Activated naive CD4-positive, alpha-beta T cell treated with anti-CD3 and anti-CD28 coated beads, Interleukin-2, amount 50 U/mL, for 16 hours (primary cell): ENCODE results near the gene C1orf159.
"Not testable (repeated sequence)": the region's sequence is repeated elsewhere in the genome, so short reads cannot be mapped to it uniquely, and the experiment has no call there.

Experiments used
- DNase-seq: peaks from one replicate; pipeline ENCODE4 v3.0.0-alpha.2; 2020

Gene C1orf159

DNA sequence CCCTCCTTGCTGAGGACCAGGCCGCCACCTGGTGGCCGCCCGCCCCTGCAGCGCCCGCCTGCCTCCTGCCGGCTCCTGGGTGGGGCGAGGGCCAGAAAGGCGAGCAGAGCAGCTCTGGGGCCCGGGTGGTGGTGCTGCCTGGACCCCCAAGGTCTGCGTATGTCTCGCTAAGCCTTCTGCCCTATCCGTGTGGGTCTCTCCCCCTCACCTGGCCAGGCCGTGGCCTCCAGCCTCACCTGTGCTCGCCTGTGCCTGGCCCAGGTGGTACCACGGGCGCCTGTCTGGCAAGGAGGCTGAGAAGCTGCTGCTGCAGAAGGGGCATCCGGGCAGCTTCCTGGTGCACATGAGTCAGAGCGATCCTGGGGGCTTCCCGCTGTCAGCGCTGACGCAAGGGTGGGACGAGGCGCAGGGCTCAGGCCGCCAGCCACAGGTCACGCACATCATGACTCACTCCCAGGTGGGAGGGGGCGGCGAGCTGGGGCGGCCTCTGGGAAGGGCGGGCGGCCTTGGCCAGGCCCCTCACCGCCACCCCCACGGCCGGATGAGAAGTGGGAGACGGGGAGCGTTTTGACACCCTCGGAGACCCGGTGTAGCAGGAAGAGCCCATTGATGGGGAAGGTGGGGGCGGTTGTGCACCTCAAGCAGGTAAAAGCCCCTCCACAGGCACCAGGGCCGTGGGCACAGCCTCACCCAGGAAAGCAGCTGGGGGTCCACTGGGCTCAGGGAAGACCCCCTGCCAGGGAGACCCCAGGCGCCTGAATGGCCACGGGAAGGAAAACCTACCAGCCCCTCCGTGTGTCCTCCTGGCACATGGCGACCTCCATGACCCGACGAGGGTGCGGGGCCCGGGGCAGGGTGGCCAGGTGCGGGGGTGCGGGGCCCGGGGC, 51.7 kb downstream of the C1orf159 start:
- DNase-seq: peak; percentile 88

DNA sequence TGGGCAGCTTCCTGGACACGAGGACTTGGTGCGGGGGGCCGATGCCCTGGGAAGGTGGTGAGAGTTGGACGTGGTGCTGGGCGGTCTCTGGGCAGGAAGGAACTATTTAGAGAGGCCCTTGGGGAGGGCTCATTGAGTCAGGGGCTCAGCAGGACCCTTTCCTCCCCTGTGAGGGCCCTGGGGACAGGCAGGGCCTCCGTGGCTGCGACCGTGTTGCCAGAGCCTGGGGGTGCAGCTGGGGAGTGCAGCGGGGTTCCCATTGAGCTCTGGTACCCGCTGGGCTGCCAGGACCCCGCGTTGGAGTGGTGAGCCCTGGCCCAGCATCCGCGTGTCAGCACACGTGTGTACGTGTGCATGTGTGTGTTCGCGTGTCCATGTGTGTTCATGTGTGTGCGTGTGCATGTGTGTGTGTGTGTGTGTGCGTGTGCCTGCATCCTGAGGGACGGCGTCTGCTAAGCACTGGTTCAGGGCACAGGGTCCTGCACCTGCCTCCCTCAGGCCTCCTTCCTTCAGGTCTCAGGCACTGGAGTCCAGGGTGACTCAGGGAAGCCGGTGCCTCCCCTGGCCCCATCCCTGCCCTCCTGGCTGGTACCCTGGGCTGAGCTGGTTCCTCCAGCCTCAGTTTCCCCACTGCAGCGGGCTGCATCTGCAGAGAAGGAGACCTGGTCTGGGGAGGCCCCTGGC, 52.5 kb downstream of the C1orf159 start:
- no peak for DNase-seq

DNA sequence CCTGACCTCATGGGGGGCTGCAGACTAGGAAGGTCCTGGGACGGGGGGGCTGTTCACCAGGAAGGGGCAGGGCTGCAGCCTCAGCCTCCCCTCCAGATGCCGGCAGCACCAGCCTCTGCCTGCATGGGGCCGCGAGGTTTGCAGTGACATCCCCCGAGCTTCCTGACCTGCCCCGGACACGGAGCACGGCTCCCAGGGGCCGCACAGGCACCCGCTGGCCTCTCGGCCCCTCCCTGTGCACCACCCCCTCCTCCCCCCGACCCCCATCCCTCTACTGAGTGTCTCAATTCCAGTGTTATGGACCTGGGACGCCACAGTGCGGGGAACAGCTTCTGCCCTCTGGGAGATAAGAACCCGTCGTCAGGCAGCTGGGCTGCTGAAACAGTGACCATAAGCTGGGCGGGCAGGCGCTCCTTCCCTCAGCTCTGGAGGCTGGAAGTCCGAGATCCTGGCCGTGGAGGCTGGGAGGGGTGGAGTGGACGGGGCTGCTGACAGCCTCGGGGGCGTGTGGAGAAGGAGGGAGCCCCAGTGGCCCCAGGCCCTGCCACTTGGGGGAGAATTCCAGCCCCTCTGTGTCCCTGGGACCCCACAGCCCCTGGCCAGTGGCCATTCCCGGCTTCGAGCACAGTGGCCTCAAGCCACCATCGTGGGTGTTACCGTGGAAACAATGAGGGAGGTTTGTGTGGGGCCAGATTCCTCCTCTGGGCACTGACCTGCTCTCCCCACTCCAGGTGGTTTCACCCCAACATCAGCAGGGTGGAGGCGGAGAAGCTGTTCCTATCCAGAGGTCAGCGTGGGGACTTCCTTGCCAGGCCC, 53.3 kb downstream of the C1orf159 start:
- DNase-seq: no peak

DNA sequence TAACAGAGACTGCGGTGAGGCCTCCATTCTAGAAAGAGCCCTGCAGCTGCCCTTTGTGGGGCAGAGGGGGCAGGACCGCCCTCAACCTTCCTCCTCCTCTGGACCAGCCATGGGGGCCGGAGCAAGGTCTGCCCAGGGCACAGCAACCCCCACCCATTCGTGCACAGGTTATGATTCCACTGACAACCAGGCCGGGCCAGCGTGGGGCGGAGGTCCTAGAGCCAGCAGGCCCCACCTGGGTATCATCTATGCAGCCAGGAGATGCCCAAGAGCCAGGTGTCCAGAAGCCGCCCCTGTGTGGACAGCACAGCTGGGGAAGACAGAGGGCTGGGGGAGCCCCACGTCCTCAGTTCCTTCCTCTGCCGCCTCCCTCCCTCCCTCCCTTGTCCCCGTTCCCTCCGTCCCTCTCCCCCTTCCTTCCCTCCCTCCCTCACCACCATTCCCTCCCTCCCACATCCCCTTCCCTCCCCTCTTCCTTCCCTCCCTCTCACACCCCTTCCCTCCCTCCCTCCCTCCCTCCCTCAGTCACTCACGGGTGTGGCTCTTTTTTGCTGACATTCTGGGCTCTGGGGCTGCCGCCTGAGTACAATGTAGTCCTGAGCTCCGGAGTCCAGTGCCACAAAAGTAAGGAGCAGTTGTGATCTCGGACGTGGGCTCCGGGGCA, 54.1 kb downstream of the C1orf159 start:
- DNase-seq: no peak

DNA sequence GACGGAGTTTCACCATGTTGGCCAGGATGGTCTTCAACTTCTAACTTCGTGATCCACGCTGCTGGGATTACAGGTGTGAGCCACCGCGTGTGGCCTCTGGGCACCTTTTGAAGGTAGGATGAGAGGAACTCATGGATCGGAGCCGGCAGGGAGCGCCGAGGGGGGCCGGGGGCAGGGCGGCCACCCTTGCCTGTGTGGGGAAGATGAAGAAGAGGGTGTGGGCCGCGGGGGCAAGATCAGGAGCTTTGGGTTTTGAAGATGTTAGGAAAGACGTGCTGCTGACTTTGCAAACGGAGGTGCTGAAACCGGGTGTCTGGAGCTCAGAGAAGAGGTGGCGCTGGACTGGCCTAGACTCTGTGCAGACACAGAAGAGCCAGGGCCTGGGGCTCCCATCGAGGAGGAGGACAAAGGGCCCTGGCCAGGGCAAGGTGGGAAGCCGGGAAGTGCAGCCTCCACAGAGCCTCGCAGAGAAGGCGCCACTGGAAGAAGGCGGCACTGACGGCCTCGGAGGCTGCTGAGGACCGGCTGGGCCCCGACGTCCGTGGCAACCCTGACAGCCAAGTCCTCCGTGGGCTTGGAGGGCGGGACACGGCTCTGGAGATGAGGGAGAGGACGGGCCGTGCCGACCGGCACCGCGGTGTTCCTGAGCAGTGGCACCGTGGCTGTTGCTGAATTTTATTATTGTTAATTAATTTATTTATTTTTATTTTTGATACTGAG, 55.4 kb downstream of the C1orf159 start:
- no peak for DNase-seq

DNA sequence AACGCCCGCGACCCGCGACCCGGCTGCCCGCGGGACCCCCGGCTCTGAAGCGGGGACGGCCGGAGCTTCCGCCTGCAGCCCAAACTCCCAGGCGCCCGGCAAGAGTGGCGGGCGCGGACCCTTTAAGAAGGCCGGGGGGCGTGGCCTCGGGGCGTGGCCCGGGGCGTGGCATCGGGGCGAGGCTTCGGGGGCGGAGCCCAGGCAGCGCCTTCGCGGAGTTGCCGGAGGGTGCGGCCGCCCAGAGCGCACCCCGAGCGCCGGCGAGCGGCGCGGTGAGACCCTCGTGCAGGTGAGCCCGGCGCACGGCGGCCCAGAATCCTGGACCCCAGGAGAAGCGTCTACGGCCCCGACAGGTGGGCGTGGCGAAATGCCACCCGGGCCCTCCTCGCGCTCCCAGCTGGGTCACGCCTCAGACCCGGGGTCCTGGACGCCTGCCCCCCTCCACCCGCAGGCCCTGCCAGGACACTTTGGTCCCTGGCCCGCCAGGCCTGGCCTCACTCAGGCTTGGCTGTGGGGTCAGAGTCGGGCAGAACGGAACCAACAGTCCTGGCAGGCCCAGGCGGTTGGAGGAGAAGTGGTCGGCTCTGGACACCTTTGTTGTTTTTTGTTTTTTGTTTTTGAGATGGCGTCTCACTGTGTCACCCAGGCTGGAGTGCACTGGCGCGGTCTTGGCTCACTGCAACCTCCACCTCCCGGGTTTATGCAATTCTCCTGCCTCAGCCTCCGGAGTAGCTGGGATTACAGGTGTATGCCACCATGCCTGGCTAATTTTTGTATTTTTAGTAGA, 56.2 kb downstream of the C1orf159 start:
- DNase-seq: peak; percentile 93

DNA sequence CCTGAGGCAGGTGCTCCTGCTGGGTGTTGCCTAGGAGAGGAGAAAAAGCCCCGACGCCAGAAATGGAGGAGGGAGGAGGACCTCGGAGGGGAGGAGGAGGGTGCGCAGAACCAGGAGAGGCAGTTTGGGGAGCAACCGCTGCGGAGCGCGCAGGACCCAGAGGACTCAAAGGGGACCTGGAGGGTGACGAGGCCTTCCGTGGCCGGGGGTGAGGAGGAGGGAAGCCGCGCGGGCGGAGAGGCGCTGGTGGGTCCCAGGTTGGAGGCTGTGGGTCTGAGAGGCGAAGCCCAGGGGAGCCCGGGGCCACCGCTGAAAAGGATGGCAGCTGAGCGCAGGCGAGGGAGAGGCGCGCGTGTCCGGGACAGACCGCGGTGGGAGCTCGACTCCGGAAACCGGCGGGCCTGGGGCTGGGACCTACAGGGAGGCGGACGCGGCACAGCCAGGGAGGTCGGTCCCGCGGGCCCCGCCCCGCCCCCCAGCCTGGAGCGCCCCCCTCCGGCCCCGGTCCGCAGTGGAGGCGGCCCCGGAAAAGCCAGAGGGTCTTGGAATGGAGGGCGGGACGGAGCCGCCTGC, 56.9 kb downstream of the C1orf159 start:
- no peak for DNase-seq

DNA sequence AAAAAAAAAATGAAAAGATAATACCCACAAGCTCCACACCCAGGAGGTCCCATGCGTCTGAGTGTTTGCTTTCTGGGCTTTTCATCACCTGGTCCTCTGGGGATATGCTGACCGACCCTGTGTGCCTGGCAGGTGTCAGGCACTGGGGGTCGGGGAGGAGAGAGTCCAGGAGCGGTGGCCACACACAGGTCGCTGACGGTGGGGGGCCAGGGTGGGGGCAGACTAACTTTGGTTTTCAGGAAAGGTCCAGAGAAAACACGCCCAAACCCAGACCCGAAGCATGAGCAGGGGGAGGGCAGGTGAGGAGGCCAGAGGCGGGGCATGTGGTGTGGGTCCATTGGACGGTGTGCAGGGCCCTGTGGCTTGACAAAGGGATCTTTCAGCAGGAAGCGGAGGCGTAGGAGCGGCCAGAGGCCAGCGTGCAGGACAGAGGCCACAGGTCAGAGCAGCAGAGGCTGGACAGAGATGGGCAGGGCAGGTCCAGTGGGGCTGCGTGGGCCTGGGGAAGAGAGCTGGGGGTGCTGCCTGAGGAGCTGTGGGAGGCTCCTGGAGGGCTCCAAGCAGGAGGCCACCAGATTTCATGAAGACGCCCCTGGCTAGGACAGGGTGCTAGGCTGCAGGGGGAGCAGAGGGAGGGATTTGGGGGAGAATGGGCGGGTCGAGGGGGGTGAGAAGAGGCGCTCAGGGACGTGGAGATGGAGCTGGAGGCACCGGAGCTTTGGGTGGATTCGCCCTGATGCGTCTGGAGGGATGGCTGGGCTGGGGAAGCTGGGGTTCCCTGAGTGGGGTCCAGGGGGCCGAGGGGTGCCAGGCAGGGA, 57.6 kb downstream of the C1orf159 start:
- no peak for DNase-seq

DNA sequence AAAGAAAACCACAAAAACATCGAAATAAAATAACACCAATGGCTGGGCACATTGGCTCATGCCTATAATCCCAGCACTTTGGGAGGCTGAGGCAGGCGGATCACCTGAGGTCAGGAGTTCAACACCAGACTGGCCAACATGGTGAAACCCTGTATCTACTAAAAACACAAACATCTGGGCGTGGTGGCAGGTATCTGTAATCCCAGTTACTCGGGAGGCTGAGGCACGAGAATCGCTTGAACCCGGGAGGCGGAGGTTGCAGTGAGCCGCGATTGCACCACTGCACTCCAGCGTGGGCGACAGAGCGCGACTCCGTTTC, 58.2 kb downstream of the C1orf159 start:
- not testable (repeated sequence) for DNase-seq

DNA sequence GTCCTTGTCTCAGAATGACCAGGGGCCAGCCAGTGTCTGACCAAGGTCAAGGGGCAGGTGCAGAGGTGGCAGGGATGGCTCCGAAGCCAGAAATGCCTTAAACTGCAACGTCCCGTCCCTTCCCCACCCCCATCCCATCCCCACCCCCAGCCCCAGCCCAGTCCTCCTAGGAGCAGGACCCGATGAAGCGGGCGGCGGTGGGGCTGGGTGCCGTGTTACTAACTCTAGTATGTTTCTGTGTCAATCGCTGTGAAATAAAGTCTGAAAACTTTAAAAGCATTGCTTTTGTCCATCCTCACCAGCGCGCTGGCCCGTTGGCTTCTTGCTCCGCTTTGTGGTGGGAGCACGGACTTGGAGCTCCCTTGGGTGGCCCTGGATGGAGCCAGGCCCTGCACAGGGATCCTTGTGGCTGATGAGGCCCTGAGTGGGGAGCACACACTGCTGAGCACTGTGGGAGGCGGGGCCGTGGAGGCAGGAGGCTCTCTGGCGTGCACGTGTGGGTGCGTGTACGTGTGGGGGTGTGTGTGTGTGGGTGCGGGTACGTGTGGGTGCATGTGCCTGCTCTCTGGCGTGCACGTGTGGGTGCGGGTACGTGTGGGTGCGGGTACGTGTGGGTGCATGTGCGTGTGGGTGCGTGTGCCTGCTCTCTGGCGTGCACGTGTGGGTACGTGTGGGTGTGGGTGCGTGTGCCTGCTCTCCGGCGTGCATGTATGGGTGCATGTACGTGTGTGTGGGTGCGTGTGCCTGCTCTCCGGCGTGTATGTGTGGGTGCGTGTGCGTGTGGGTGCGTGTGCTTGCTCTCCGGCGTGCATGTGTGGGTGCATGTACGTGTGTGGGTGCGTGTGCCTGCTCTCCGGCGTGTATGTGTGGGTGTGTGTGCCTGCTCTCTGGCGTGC, 59.8 kb downstream of the C1orf159 start:
- no peak for DNase-seq

DNA sequence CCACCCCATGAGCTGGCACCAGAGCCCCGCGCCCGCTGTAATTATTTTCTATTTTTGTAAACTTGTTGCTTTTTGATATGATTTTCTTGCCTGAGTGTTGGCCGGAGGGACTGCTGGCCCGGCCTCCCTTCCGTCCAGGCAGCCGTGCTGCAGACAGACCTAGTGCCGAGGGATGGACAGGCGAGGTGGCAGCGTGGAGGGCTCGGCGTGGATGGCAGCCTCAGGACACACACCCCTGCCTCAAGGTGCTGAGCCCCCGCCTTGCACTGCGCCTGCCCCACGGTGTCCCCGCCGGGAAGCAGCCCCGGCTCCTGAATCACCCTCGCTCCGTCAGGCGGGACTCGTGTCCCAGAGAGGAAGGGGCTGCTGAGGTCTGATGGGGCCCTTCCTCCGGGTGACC, 60.9 kb downstream of the C1orf159 start:
- no peak for DNase-seq

DNA sequence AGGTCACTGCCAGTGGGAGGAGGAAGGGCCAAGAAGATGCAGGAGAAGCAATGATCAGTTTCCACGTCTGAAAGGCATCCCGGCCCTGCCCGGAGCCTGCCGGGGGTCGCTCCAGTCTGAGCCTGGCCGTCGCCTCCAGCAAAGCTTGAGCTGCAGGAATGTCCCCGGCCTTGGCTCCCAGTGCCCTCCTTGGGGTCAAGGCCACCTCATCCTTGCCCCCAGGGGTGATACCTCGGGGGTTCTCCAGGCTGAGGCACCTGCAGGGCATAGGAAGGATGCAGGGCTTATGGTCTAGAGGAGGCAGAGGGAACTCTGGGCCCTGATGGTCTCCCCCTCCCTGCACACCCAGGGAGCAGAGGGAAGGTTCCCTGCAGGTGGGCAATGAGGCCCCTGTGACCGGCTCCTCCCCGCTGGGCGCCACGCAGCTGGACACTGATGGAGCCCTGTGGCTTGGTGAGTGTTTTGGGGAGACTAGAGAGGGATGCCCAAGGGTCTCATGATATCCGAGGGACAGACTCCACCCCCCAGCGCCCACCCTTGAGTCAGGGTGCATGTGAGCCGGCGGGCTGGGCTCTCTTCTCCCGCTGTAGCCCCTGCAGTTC, 61.7 kb downstream of the C1orf159 start:
- DNase-seq: no peak

DNA sequence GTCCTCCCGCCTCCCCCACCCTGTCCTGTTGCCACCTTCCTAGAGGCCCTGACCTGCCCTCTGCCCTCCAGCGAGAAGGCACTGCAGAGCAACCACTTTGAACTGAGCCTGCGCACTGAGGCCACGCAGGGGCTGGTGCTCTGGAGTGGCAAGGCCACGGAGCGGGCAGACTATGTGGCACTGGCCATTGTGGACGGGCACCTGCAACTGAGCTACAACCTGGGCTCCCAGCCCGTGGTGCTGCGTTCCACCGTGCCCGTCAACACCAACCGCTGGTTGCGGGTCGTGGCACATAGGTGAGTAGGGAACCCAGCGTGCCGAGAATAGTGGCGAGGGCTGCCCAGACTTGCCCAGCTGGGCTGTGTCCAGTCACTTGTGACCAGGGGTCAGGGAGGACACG, 62.2 kb downstream of the C1orf159 start:
- no peak for DNase-seq

DNA sequence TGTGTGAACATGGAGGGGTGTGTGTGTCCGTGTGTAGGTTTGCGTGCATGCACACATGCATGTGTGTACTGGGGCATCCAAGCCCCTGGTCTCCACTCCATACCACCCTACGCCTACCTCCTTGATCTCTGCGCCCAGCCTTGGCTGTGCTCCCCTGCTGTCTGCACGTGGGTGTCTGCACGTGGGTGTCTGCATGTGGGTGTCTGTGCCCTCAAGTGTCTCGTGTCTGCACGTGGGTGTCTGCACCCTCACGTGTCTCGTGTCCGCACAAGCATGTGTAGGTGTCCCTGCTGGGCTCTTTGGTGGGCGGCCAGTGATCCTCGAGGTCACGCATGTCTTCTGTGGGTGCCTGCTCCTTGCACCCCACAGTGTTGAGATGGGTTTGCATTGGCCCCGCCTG, 62.9 kb downstream of the C1orf159 start:
- no peak for DNase-seq

DNA sequence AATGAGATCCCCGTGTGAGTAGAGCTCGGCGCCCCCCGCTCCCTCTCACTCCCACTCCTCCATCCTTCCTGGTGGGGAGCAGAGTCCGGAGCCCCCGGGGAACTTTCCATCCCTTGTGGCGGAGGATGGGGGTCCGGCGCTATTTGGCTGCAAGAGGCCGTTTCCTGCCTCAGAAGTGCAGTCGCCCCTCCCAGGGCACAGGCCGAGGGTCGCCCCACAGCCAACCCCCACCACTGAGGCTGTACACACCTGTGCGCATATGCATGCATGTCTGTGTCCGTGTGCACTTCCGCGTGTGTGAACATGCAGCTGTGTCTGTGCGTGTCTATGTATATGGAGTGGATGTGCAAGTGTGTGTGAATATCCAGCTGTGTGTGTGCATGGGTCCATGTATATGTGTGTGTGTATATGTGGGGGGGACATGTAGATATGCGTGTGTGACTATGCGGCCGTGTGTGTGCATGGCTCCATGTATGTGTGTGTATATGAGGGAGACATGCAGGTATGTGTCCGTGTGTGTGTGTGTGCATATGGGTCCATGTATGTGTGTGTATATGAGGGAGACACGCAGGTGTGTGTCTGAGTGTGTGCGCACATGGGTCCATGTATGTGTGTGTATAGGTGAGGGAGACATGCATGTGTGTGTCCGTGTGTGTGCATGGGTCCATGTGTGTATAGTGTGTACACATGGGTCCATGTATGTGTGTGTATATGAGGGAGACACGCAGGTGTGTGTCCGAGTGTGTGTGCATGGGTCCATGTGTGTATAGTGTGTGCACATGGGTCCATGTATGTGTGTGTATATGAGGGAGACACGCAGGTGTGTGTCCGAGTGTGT, 63.7 kb downstream of the C1orf159 start:
- DNase-seq: no peak

DNA sequence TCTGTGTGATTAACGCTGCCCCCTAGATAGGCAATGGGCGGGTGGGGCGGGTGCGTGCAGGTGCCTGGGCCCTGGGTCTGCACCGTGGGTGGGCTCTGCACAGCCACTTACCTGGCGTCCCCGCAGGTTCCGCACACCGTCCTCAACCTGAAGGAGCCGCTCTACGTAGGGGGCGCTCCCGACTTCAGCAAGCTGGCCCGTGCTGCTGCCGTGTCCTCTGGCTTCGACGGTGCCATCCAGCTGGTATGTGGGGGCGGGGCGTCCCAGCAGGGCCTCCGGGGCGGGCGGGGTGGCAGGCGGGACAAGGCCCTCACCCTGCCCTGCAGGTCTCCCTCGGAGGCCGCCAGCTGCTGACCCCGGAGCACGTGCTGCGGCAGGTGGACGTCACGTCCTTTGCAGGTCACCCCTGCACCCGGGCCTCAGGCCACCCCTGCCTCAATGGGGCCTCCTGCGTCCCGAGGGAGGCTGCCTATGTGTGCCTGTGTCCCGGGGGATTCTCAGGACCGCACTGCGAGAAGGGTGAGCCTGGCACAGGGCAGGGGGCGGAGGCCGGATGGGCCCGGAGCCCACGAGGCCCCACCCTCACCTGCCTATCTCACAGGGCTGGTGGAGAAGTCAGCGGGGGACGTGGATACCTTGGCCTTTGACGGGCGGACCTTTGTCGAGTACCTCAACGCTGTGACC, 64.6 kb downstream of the C1orf159 start:
- DNase-seq: no peak

DNA sequence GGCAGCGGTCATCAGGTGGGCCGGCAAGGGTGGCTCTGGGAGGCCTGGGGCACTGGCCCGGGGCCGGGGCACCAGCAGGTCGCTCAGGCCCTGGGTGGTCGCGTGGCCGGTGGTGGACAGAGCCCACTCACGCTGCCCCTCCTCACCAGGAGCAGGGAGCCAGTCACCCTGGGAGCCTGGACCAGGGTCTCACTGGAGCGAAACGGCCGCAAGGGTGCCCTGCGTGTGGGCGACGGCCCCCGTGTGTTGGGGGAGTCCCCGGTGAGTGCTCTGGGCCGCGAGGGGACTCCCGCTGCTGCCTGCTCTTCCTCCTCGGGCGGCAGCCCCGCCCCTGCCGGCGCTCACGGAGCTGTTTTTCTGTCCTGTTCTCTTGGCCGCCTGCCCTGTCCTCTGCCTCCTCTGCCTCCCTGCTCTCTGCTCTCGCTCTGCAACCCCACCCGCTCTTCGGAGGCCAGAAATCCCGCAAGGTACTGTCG, 65.3 kb downstream of the C1orf159 start:
- no peak for DNase-seq
